Erythroblast (primary cell): ENCODE measurements around the gene KLHL2.

Source experiments
- DNase-seq, 2 experiments: peaks; one replicate each; lab custom pipeline; 2025; lab: John Stamatoyannopoulos, UW
- GATA1 ChIP-seq: IDR thresholded peaks from 2 replicates; pipeline ENCODE4 v1.6.1; 2011; ENCODE audit warnings: low read depth, mild to moderate bottlenecking, control low read depth, low read length, moderate library complexity
- POLR2A ChIP-seq: IDR thresholded peaks from 2 replicates; pipeline ENCODE4 v1.6.1; 2011; ENCODE audit warnings: mild to moderate bottlenecking, low read length

The KLHL2 gene

DNA sequence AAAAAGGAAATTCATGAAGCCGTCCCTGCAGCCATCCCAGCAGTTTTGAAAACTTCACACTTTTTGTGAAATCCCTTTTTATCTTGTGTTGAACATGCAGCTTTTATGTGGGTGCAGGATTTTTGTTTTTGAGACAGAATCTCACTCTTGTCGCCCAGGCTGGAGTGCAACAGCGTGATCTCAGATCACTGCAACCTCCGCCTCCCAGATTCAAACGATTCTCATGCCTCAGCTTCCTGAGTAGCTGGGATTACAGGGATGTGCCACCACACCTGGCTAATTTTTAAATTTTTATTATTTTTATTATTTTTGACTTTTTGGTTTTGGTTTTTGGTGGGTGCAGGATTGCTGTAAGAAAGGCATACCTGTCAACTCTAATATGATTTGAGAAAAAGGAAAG is 112.1 kb downstream of the KLHL2 start:
- TF ChIP-seq GATA1: no peak
- no peak for TF ChIP-seq POLR2A
- DNase-seq: no peak

DNA sequence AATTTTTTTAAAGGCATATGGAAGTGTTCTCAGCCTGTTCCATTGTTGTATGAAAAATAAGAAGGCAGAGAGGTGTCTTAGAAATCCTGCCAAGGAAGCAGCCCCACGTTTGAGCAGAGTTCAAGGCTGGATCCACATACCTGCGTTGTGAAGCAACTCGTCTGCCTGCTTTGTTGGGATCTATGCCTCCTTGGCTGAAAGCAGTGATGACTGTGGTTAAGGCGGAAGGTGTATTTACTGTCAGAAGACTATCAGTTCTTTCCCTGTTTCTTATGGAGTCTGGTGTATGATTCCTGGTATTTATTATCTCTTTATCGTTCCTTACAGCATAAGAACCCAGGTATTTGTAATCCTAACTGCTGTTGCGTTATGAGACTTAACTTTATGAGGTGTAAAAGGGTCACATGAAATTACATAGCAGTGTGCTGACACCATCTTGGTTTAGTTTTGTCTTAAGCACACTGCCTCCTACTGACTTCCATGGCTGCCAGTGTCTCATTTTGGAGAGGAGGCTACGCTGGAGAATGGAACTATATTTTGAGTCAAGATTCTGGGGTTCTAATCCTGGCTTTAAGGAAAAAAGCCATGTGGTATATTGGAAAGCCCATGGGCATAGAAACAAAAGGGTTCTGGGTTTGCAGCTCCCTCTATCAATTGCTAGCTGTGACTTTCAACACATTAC is 117.0 kb downstream of the KLHL2 start:
- no peak for DNase-seq
- TF ChIP-seq POLR2A (no peak), GATA1 (no peak)

DNA sequence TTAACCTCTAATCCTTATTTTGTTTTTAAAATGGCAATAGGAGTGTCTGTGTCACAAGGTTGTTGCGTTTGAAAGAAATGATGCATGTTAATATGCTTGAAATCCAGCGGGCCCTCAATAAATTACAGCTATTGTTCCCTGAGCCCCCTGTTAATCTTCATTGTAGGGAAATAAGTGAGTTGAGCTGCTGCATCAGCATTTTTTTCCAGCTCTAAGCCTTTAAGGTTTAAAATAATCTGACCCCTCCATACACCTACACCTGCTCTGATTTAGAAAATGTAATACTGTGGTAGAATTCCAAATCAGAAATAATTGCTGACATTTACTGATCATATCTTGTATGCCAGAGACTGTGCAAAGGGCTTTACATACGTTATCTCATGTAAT is 117.5 kb downstream of the KLHL2 start:
- TF ChIP-seq GATA1 (no peak), POLR2A (no peak)

DNA sequence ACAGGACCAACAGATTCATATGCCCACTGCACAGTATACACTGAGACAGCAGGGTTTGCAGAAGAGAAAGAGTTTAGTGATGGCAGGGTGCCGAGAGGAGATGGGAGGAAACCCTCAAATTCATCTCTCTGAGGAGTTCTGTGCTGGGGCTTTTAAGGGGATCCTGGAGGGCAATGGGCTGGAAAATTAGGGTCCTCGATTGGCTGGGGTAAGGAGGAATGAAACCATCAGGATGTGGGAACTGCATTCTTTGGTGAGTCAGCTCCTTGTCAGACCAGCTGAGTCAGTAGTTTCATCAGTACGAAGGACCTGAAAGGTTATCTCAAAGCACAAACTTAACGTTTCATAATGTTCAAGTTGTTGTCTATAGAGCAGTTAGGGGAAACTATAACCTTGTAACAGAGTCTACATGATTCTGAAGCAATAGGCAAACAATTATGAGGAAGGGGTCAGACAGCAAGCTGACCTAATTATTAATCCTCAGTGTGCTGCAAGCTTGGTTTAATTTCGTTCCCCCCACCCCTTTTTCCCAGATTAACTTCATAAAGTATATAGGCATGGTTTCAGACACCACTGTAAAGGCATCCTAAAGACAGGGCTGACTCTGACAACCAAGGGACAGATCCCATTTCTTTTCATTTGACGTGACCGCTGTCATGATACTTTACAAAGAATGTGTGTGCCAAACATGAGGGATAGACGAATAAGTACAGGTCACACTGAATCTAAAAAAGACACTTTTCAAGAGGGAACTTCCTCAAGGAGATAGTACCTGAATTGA is 118.6 kb downstream of the KLHL2 start:
- TF ChIP-seq GATA1 (no peak), POLR2A (peak; percentile 52)
- DNase-seq: peak; percentile 53 to 78

More for the DNA sequence above, 117.5 kb downstream of the KLHL2 start:
- no peak for DNase-seq

DNA sequence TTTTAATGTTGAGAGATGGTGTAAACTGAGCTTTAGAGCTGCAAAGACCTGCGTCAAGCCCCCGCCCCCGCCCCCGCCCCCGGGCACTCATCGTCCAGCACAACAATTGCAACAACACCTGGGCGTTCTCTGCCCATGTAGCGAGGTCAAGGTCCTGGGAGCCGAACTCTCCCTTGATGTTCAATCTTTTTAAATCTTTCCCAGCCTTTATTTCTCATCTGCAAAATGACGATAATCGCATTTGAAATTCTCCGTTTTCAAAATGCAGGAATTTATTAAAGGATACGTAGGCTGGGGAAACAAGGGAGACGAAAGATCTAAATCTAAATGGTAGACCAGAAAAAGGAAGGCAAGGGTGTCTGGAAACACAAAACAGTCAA is 119.5 kb downstream of the KLHL2 start:
- peak; percentile 58 to 73 for DNase-seq
- no peak for TF ChIP-seq GATA1
- no peak for TF ChIP-seq POLR2A

DNA sequence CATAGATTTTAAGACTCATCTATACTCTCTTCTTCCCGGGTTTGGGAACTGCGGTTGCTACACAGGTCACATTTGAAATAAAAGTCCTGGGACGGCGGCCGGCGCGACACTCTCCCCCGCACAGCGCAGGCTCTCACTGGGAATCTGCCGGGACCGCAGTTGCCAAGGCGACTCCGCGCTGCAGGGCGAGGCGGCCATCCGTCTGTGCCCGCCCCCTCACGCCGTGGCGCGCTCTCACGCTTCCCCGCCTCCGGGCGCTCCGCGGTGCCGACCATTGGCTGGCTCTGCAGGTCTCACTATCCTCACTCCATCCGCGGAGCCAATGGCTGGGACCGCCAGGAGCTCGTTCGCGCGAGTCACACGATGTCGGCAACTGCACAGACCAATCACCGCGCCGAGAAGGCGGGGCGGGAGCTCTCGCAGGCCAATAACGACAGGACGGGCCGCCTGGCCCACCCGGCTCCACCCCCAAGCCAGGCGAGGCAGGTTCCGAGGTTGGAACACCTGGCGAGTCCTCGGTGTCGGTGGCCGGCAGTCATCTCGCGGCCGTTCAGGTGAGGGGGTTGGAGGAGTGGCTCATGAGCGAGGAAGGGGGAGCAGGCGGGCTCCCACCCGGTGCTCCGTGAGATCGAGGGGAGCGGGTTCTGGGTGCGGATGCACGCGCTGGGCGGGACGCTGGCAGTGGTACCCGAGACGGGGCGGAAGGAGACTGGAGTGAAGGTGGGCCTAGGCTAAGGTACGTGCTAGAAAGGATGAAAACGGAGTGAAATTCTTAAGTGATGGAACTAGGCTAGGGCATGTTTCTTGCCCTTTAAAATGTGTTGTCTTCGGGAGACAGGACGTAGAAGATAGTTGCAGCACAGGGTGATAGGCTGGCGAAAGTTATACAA is 120.1 kb downstream of the KLHL2 start, which contains the start of gene MSMO1:
Gene MSMO1 (plus strand): TSS at position 459 of the 890 bp plus-strand sequence. CDS start 5,702 bp downstream, outside the sequence.
- TF ChIP-seq POLR2A: peak; percentile 98
- no peak for TF ChIP-seq GATA1
- DNase-seq: peak; percentile 98 to 99

DNA sequence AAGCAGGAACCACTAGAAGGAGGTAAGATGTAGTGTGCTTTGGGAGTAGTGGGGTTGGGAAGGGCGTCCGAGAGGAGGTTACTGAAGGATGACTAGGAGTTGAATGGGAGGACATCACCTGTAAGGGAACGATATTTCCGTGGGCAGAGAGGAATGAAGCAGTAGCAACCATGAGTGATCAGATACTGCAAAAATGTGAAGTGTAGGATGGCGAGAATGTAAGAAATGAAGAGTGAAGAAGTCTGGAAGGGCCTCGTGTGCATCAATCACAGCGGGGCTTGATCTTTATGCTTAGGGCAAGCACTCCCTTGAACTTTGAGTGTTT is 120.7 kb downstream of the KLHL2 start:
- no peak for TF ChIP-seq POLR2A
- TF ChIP-seq GATA1: no peak
- DNase-seq: peak in 1 of 2 experiments; percentile 31

DNA sequence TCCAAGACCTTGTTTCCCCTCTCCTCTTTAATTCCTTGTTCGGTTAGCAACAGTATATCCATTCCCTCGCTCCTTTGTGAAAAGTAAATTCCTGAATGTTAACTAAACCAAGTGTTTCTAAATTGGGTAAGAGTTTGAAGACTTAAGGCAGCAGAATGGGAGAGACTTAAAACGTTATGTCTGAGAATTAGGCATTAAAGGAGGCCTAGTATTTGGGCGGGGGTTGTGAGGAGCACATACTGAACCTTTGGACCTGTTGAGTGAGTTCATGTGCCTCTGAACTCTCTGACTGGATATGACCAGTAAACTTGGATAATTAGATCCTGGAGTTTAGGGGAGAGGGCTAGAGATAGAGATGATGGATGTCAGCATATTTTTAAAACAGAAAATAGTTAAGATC is 121.3 kb downstream of the KLHL2 start:
- TF ChIP-seq POLR2A (no peak), GATA1 (no peak)
- peak in 1 of 2 experiments; percentile 24 for DNase-seq

DNA sequence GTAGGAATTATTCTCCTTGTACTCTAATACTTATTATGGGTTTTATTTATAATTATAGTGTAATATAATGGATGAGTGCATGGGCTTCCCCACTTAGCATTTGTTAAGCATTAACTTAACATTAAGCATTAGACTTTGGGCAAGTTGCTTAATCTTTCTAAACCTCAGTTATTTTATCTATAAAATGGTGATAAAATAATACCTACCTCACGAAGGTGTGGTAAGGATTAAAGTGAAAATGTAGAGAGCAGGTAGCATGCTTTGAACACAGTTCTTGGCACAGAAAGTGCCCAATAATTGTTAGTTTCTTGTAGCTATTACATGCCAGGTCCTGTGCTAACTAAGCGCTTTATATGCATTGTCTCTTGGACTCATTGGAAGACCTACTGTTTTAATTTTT is 122.7 kb downstream of the KLHL2 start:
- TF ChIP-seq GATA1: no peak
- no peak for TF ChIP-seq POLR2A
- no peak for DNase-seq

DNA sequence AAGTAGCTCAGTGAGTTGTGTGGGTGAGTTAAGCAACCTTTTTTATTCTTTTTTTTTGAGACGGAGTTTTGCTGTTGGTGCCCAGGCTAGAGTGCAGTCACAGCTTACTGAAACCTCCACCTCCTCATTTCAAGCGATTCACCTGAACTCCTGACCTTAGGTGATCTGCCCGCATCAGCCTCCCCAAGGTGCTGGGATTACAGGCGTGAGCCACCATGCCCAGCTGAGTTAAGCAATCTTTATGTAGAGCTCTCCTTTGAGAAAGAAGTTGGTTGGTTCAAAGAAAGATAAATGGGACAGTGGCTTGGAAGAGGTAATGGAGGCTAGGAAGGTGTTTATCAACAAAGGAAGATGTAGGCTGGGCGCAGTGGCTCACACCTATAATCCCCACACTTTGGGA is 123.3 kb downstream of the KLHL2 start:
- TF ChIP-seq POLR2A (no peak), GATA1 (no peak)
- DNase-seq: no peak

DNA sequence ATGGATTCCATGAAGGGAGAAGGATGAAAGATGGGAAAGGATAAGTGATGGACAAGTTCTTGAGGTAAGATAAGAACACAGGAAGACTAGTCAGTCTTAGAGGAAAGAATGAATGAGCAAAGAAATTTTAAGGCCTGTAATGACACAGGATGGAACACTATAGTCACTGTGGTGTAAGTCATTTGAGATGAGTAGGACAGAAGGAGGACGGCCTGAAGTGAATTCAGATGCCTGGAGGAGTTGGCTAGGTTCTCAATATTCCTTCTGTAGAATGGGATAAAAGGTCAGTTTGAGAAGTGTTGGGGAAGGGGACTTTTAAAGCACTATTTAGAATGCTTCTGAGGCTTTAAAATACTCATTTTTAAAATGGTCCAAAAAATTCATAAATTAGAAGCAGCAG is 124.0 kb downstream of the KLHL2 start:
- no peak for TF ChIP-seq POLR2A
- TF ChIP-seq GATA1: no peak
- DNase-seq: no peak

DNA sequence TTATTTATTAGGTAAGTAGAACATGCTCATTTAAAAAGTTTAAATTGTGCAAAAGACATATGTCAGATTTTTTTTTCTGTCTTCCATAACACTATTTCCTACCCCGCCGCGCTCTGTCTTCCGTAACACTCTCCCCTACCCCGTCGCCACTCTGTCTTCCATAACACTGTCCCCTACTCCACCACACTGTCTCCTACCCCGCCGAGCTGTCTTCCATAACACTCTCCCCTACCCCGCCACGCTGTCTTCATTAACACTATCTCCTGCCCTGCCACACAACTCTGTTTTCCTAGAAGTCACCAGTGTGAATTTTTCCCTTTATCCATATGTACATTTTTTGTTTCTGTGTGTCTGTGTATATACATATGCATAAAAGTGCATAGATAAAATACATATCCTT is 124.5 kb downstream of the KLHL2 start:
- TF ChIP-seq GATA1: no peak
- no peak for TF ChIP-seq POLR2A
- DNase-seq: no peak

DNA sequence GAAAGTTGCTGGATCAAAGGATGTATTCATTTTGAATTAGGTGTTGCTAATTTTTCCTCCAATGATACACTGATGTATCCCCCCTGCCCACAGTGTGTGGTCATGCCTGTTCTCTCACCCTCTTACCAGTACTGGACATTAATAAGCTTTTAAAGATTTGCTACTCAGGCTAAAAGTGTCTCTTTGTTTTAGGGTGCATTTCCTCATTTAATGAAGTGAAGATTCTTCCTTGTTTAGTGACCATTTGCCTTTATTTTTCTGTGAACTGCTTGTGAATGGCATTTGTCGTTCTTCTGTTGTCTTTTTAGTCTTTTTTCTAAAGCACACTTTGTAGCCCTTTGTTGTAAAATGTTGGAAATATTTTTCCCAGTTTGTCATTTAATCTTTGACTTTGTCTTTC is 125.1 kb downstream of the KLHL2 start:
- no peak for DNase-seq
- TF ChIP-seq POLR2A: no peak
- TF ChIP-seq GATA1: no peak

DNA sequence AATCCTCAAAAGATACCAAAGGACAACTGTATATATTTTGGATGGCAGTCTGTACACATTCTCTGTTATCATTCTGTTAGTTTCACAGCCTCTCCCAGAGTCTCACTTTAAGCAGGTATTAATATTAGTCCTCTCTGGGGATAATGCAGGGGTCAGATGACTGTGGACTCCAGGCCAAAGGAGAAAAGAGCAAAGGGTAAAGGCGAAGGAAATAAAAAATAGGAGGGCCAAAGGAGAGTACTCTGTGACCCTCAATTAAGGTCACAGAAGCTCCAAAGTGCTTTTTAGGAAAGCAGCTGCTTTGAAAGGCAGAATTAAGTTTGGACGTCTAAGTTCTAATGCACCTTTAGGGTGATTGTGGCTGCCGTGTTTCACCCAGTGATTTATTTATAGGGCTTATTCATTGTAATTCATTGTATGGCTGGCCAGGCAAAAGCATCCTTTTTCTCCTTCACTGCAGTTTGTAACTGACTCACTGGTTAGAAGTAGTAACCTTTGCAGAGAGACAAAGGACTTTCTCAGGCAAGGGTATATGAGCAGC is 127.9 kb downstream of the KLHL2 start:
- no peak for DNase-seq
- TF ChIP-seq POLR2A: no peak
- no peak for TF ChIP-seq GATA1
